GM23248 (cell line): ENCODE results near the gene LARP4B. TPM values are rescaled to one million over a fixed set of nuclear protein-coding genes. Genes with fewer than 3 reads are reported as not detected.

ENCODE experiments used
- DNase-seq: peaks from one replicate; pipeline ENCODE4 v3.0.0-alpha.2; 2015
- H2AFZ ChIP-seq: fragments of 200-600 bp; sonication (generic); 2 replicates; pipeline ENCODE4 v1.6.1; 2016; ENCODE audit warnings: antibody characterized with exemption
- H3F3A ChIP-seq: fragments of 200-600 bp; sonication (generic); 2 replicates; pipeline ENCODE4 v1.6.1; 2016; ENCODE audit warnings: mild to moderate bottlenecking, antibody characterized with exemption, mixed run types; ENCODE audit not compliant: insufficient read depth
- H3K27ac ChIP-seq: fragments of 200-600 bp; sonication (generic); 2 replicates; pipeline ENCODE4 v1.5.1; 2016; ENCODE audit warnings: mild to moderate bottlenecking
- H3K27me3 ChIP-seq: fragments of 200-600 bp; sonication (generic); replicated peaks from 2 replicates; pipeline ENCODE4 v1.6.1; 2016; ENCODE audit warnings: mild to moderate bottlenecking; ENCODE audit not compliant: insufficient read depth
- H3K36me3 ChIP-seq: fragments of 200-600 bp; sonication (generic); 2 replicates; pipeline ENCODE4 v1.6.1; 2016; ENCODE audit warnings: low read depth, mild to moderate bottlenecking
- H3K4me1 ChIP-seq: fragments of 200-600 bp; sonication (generic); 2 replicates; pipeline ENCODE4 v1.6.1; 2016; ENCODE audit warnings: mild to moderate bottlenecking; ENCODE audit not compliant: insufficient read depth
- H3K4me2 ChIP-seq: fragments of 200-600 bp; sonication (generic); one replicate; pipeline ENCODE4 v1.6.1; 2016; ENCODE audit warnings: mild to moderate bottlenecking; ENCODE audit not compliant: unreplicated experiment
- H3K4me3 ChIP-seq: fragments of 200-600 bp; sonication (generic); 2 replicates; pipeline ENCODE4 v1.5.1; 2016; ENCODE audit warnings: mild to moderate bottlenecking
- H3K79me2 ChIP-seq: fragments of 200-600 bp; sonication (generic); 2 replicates; pipeline ENCODE4 v1.6.1; 2016; ENCODE audit warnings: mild to moderate bottlenecking; ENCODE audit not compliant: insufficient read depth
- H3K9ac ChIP-seq: fragments of 200-600 bp; sonication (generic); 2 replicates; pipeline ENCODE4 v1.6.1; 2016; ENCODE audit warnings: mild to moderate bottlenecking
- H3K9me2 ChIP-seq: fragments of 200-600 bp; sonication (generic); 2 replicates; pipeline ENCODE4 v1.6.1; 2016; ENCODE audit warnings: mixed run types, mild to moderate bottlenecking, moderate library complexity; ENCODE audit not compliant: insufficient read depth
- H3K9me3 ChIP-seq: fragments of 200-600 bp; sonication (generic); one replicate; pipeline ENCODE4 v1.6.1; 2017; ENCODE audit warnings: low read depth
- H4K20me1 ChIP-seq: fragments of 200-600 bp; sonication (generic); 2 replicates; pipeline ENCODE4 v1.6.0; 2016; ENCODE audit not compliant: insufficient read depth
- EZH2 ChIP-seq: fragments of 200-600 bp; sonication (generic); IDR thresholded peaks from 2 replicates; pipeline ENCODE4 v1.6.1; 2018; ENCODE audit warnings: antibody characterized with exemption, mild to moderate bottlenecking; ENCODE audit not compliant: insufficient read depth, poor library complexity, severe bottlenecking
- EZH2phosphoT487 ChIP-seq: fragments of 200-600 bp; sonication (generic); IDR thresholded peaks from 2 replicates; pipeline ENCODE4 v1.6.1; 2018; ENCODE audit warnings: antibody characterized with exemption, moderate library complexity, mild to moderate bottlenecking, low read depth; ENCODE audit not compliant: insufficient read depth
- WGBS, 2 experiments: methylation state at CpG; one replicate each; pipeline ENCODE4 v1.1.6; 2015 to 2017; ENCODE audit warnings: low lambda C conversion rate in 2 of 2, low coverage in 1 of 2; ENCODE audit errors: missing lambda C conversion rate in 2 of 2; 5-methylcytosine and 5-hydroxymethylcytosine counted together
- in situ Hi-C: fragments of 300-500 bp; cut with MboI; formaldehyde crosslinking; loops from 2 replicates; pipeline ENCODE4 v1.15.0; 2020
- polyA plus RNA-seq: library from polyadenylated mRNA; unstranded; fragments of >200 nt; fragmentation: Nextera tagmentation; extraction: Ambion mirVana; gene quantifications from 2 replicates; pipeline ENCODE4 v1.2.1, GENCODE V29; 2016
- total RNA-seq: library from RNA; depleted of rRNA; stranded (reverse); fragments of >200 nt; shearing (Covaris generic); gene quantifications from 2 replicates; pipeline ENCODE4 v1.2.3, GENCODE V29; 2014

The LARP4B gene
- total and polyA plus RNA-seq, 2 experiments from 2014 or later: 20.7 to 30.8 TPM

GRCh38 chr10:828191-828590 is 103.3 kb downstream of the LARP4B start:
- H2AFZ ChIP-seq: no peak overlapping the region
- no peak for DNase-seq
- H3K27ac ChIP-seq: no peak overlapping the region
- H4K20me1 ChIP-seq: no peaks in the 10 kb centered on the region
- H3K79me2 ChIP-seq: peaks cover 73% of the 10 kb centered on the region
- in situ Hi-C loops: no loop called here
- WGBS, 2 experiments: 96 to 100% methylated on average over 9 of the region's 9 CpGs
- H3K27me3 ChIP-seq: no peaks in the 10 kb centered on the region
- H3K36me3 ChIP-seq: peaks cover 50% of the 10 kb centered on the region
- H3F3A ChIP-seq: no peaks in the 10 kb centered on the region
- H3K4me2 ChIP-seq: no peak overlapping the region
- no peaks in the 10 kb centered on the region for H3K4me1 ChIP-seq
- H3K9me3 ChIP-seq: no peaks in the 10 kb centered on the region
- no peaks in the 10 kb centered on the region for H3K9me2 ChIP-seq
- H3K9ac ChIP-seq: no peak overlapping the region
- H3K4me3 ChIP-seq: no peak overlapping the region
- TF ChIP-seq EZH2phosphoT487 (no peak), EZH2 (no peak)

GRCh38 chr10:824946-825345 is 106.6 kb downstream of the LARP4B start:
- Histone ChIP-seq H3K36me3 (peaks cover 53% of the 10 kb centered on the region), H3K27me3 (no peaks in the 10 kb centered on the region), H2AFZ (no peak overlapping the region), H3K9me2 (no peaks in the 10 kb centered on the region), H4K20me1 (no peaks in the 10 kb centered on the region), H3K4me3 (no peak overlapping the region), H3K9ac (no peak overlapping the region), H3K9me3 (no peaks in the 10 kb centered on the region), H3K79me2 (peaks cover 56% of the 10 kb centered on the region), H3K4me1 (no peaks in the 10 kb centered on the region), H3K4me2 (no peak overlapping the region), H3K27ac (no peak overlapping the region), H3F3A (peaks cover 10% of the 10 kb centered on the region; the same call in 1 of the 2 replicates)
- WGBS, 2 experiments: 98 to 99% methylated on average over 7 of the region's 7 CpGs
- no peak for TF ChIP-seq EZH2
- no peak for TF ChIP-seq EZH2phosphoT487
- DNase-seq: no peak
- in situ Hi-C loops: no loop called here

- WGBS, 2 experiments: 100% methylated on average over 4 of the region's 4 CpGs
- TF ChIP-seq EZH2 (no peak), EZH2phosphoT487 (no peak)
- in situ Hi-C loops: no loop called here
These were observed 107.0 kb downstream of the LARP4B start for GRCh38 chr10:824497-824896.

GRCh38 chr10:822661-823367 is 108.7 kb downstream of the LARP4B start:
- in situ Hi-C loops: no loop called here
- TF ChIP-seq EZH2 (no peak), EZH2phosphoT487 (no peak)
- WGBS, 2 experiments: 95 to 96% methylated on average over 12 of the region's 12 CpGs
- Histone ChIP-seq H3F3A (peaks cover 23% of the 10 kb centered on the region), H3K79me2 (peaks cover 36% of the 10 kb centered on the region), H3K9me3 (no peaks in the 10 kb centered on the region), H2AFZ (no peak overlapping the region), H3K9me2 (no peaks in the 10 kb centered on the region), H3K27ac (no peak overlapping the region), H3K27me3 (no peaks in the 10 kb centered on the region), H3K4me2 (no peak overlapping the region), H3K4me1 (peaks cover 10% of the 10 kb centered on the region; the same call in 1 of the 2 replicates), H3K36me3 (peaks cover 48% of the 10 kb centered on the region), H3K9ac (no peak overlapping the region), H3K4me3 (no peak overlapping the region), H4K20me1 (no peaks in the 10 kb centered on the region)
- DNase-seq: no peak

More at GRCh38 chr10:824497-824896, 107.0 kb downstream of the LARP4B start:
- Histone ChIP-seq H3K27ac (no peak overlapping the region), H3F3A (peaks cover 13% of the 10 kb centered on the region), H3K36me3 (peaks cover 50% of the 10 kb centered on the region), H3K79me2 (peaks cover 51% of the 10 kb centered on the region), H3K27me3 (no peaks in the 10 kb centered on the region), H4K20me1 (no peaks in the 10 kb centered on the region), H3K4me1 (peaks cover 3% of the 10 kb centered on the region; the same call in 1 of the 2 replicates), H3K9me2 (no peaks in the 10 kb centered on the region), H3K9ac (no peak overlapping the region), H2AFZ (no peak overlapping the region), H3K4me2 (no peak overlapping the region), H3K9me3 (no peaks in the 10 kb centered on the region), H3K4me3 (no peak overlapping the region)
- DNase-seq: no peak

- H4K20me1 ChIP-seq: no peaks in the 10 kb centered on the region
- no peaks in the 10 kb centered on the region for H3K9me2 ChIP-seq
- in situ Hi-C loops: no loop called here
- H3F3A ChIP-seq: peaks cover 27% of the 10 kb centered on the region
- H3K79me2 ChIP-seq: peaks cover 30% of the 10 kb centered on the region
- no peak overlapping the region for H3K9ac ChIP-seq
- no peaks in the 10 kb centered on the region for H3K27me3 ChIP-seq
- no peak overlapping the region for H3K4me2 ChIP-seq
- DNase-seq: no peak
- WGBS, 2 experiments: 98 to 99% methylated on average over 12 of the region's 12 CpGs
- H3K27ac ChIP-seq: no peak overlapping the region
- peaks cover 49% of the 10 kb centered on the region for H3K36me3 ChIP-seq
- peaks cover 10% of the 10 kb centered on the region; the same call in 1 of the 2 replicates for H3K4me1 ChIP-seq
- H3K9me3 ChIP-seq: no peaks in the 10 kb centered on the region
- H3K4me3 ChIP-seq: no peak overlapping the region
- H2AFZ ChIP-seq: no peak overlapping the region
- no peak for TF ChIP-seq EZH2phosphoT487
These were observed 109.3 kb downstream of the LARP4B start for GRCh38 chr10:822197-822596.
